Stimulated activated CD8-positive, alpha-beta memory T cell treated with anti-CD3 and anti-CD28 coated beads, Interleukin-4, amount 100 ng/mL, for 1 hour (primary cell): ENCODE data around the gene LONP1.

Source experiments
- DNase-seq, 2 donors: peaks; one replicate each; pipeline ENCODE4 v3.0.0-alpha.2; 2020; ENCODE audit warnings: low read depth in 2 of 2, low spot score in 1 of 2

The LONP1 gene

GRCh38 chr19:5680437-5681368 lies 39.2 kb downstream of the LONP1 start, which contains the start of the genes HSD11B1L and MICOS13:
Gene HSD11B1L, plus strand, starts transcription at chr19:5681027. Its CDS starts 3,806 bp downstream, at chr19:5684833.
Gene MICOS13, minus strand, starts transcription at chr19:5680516. Its CDS starts 30 bp downstream, at chr19:5680486.
- DNase-seq: peak; percentile 95 to 96

- DNase-seq: no peak
Measured at GRCh38 chr19:5680084-5680436, 39.9 kb downstream of the LONP1 start.

- DNase-seq: no peak
Measured at GRCh38 chr19:5679289-5680083, 40.5 kb downstream of the LONP1 start.

GRCh38 chr19:5678071-5678718 lies 41.8 kb downstream of the LONP1 start:
- no peak for DNase-seq

GRCh38 chr19:5677580-5677979 lies 42.4 kb downstream of the LONP1 start:
- DNase-seq: no peak

GRCh38 chr19:5677136-5677535 lies 42.8 kb downstream of the LONP1 start:
- no peak for DNase-seq

- DNase-seq: no peak
Measured at GRCh38 chr19:5676772-5677105, 43.2 kb downstream of the LONP1 start.

- DNase-seq: no peak
Measured at GRCh38 chr19:5676105-5676771, 43.7 kb downstream of the LONP1 start.

GRCh38 chr19:5674714-5675113 lies 45.2 kb downstream of the LONP1 start:
- no peak for DNase-seq

- DNase-seq: no peak
Measured at GRCh38 chr19:5673752-5674151, 46.2 kb downstream of the LONP1 start.

GRCh38 chr19:5672708-5673459 lies 47.1 kb downstream of the LONP1 start:
- DNase-seq: no peak

GRCh38 chr19:5671600-5671999 lies 48.3 kb downstream of the LONP1 start:
- no peak for DNase-seq

GRCh38 chr19:5669212-5669611 lies 50.7 kb downstream of the LONP1 start:
- DNase-seq: no peak

GRCh38 chr19:5667751-5668271 lies 52.1 kb downstream of the LONP1 start:
- no peak for DNase-seq

GRCh38 chr19:5666921-5667610 lies 52.9 kb downstream of the LONP1 start:
- DNase-seq: no peak

- no peak for DNase-seq
Measured at GRCh38 chr19:5665781-5666513, 54.0 kb downstream of the LONP1 start.

GRCh38 chr19:5664515-5664914 lies 55.4 kb downstream of the LONP1 start:
- DNase-seq: no peak

GRCh38 chr19:5663904-5664303 lies 56.0 kb downstream of the LONP1 start:
- no peak for DNase-seq

GRCh38 chr19:5661483-5661882 lies 58.5 kb downstream of the LONP1 start:
- DNase-seq: no peak
